Amniotic epithelial cell (primary cell): Measurements from ENCODE around the gene UIMC1.
"Not testable (repeated sequence)": the region's sequence is repeated elsewhere in the genome, so short reads cannot be mapped to it uniquely, and the experiment has no call there.

Experiments
- DNase-seq: peaks from one replicate; pipeline ENCODE4 v3.0.0-alpha.2; 2010; ENCODE audit warnings: low read depth

The UIMC1 gene

GRCh38 chr5:176883700-176884570, 122.6 kb downstream of the UIMC1 start:
- DNase-seq, result no peak

- no peak for DNase-seq
Observed at GRCh38 chr5:176882567-176882903, 124.0 kb downstream of the UIMC1 start.

DNA sequence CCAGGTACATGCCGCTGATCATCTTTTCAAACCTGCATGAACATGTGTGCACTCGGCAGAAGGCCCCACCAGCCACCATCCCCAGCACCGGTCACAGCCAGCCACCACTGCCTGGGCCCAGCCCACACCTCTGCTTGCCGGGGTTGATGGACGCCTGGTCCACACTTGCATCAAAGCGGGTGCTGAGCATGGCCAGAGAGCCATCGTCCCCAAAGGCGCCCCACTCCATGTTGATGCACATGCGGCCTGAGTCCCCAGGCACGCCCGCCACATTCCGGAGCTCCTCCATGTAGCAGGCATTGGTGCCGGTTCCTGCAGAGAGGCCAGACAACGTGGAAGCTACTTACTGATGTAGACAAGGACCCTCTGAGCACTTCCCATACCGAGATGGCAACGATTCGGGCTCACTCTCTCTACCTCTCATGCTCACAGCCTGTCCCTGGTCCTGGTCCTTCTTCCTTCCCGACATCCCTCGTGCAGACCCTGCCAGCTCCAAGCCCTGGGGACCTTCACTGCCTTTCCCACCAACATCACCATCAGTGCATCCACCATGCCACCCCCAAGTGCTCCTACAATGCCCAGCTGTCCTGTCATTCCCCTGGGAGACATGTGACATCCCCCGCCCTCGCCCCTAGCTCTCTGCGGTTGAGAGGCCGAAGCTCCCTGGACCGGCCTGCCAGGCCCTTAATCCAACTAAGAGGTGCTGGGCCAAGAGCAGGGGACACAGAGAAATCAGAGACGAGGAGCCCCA, 124.6 kb downstream of the UIMC1 start:
- no peak for DNase-seq

GRCh38 chr5:176881021-176881749, 125.4 kb downstream of the UIMC1 start:
- no peak for DNase-seq

- no peak for DNase-seq
Observed at GRCh38 chr5:176880366-176881020, 126.1 kb downstream of the UIMC1 start.

GRCh38 chr5:176879663-176880361, 126.8 kb downstream of the UIMC1 start:
- DNase-seq, result no peak

GRCh38 chr5:176878906-176879662, 127.5 kb downstream of the UIMC1 start:
- DNase-seq, result no peak

DNA sequence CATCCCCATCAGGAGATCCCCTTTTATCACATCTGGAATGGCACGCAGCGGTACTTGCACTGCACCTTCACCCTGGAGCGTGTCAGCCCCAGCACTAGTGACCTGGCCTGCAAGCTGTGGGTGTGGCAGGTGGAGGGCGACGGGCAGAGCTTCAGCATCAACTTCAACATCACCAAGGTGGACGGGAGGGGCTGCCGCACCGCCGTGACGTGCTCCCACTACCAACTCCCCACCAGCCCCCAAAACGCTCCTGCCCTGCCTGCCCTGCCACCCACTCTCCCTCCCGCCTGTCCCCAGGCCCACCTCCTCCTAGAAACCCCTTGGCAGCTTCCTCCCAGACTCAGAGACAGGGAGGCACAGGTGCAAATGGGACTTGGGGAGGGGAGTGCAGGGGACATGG, 128.1 kb downstream of the UIMC1 start:
- no peak for DNase-seq

GRCh38 chr5:176877793-176878331, 128.7 kb downstream of the UIMC1 start:
- no peak for DNase-seq

- no peak for DNase-seq
Observed at GRCh38 chr5:176876506-176877431, 129.8 kb downstream of the UIMC1 start.

DNA sequence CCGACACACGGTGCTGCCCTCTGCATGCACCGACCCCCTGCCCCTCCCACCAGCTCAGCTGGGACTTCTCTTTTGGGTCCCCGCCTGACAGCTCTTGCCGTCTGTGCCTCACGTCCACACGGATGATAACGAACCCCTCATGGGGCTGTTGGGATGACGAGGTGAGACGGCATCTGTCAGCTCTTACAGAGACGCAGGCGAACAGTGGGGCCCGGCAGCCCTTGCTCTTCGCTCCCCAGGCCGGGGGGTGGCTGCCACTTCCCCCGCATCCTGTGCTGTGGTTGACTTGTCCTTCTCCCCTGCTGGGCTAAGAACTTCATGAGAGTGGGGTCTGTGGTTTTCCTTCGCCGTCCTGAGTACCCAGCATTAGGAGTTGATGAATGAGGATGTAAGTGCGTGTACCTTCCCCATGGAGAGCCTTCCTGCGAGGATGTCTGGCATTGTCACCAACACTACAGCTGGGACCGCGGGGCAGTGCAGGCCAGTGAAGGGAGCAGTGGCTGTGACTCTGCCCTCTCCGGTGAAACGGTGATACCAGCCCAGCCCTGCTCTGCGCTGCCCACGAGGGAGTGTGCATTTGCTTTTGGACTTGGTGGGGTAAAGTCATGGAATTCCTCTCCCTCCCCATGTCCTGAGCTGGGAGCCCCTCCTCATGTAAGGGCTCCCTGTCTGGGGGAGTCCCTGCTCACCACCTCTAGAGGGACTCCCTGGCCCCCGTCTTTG, 130.6 kb downstream of the UIMC1 start:
- no peak for DNase-seq

GRCh38 chr5:176875014-176875550, 131.5 kb downstream of the UIMC1 start:
- no peak for DNase-seq

GRCh38 chr5:176874198-176874780, 132.3 kb downstream of the UIMC1 start:
- no peak for DNase-seq

GRCh38 chr5:176873541-176874172, 132.9 kb downstream of the UIMC1 start:
- no peak for DNase-seq

- DNase-seq, result not testable (repeated sequence)
Observed at GRCh38 chr5:176873011-176873410, 133.6 kb downstream of the UIMC1 start.

- not testable (repeated sequence) for DNase-seq
Observed at GRCh38 chr5:176872586-176872985, 134.0 kb downstream of the UIMC1 start.

DNA sequence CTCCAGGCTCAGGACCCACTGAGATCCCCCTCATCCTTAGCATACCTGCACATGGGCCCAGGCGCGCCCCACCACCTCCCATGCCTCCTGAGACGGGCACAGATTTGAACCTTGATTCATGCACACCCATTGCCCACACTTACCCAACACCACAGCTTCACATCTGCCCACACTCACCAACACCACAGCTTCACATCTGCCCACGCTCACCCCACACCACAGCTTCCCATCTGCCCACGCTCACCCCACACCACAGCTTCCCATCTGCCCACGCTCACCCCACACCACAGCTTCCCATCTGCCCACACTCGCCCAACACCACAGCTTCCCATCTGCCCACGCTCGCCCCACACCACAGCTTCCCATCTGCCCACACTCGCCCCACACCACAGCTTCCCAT, 135.9 kb downstream of the UIMC1 start:
- not testable (repeated sequence) for DNase-seq
